ENCODE results near the gene DMPK. TPM values are rescaled to one million over a fixed set of nuclear protein-coding genes. Genes with fewer than 3 reads are reported as not detected.

DMPK gene
- polyA plus RNA-seq, 3 donors from 2014 or later = 0.34 to 2.7 (median 1.2) TPM

DNA sequence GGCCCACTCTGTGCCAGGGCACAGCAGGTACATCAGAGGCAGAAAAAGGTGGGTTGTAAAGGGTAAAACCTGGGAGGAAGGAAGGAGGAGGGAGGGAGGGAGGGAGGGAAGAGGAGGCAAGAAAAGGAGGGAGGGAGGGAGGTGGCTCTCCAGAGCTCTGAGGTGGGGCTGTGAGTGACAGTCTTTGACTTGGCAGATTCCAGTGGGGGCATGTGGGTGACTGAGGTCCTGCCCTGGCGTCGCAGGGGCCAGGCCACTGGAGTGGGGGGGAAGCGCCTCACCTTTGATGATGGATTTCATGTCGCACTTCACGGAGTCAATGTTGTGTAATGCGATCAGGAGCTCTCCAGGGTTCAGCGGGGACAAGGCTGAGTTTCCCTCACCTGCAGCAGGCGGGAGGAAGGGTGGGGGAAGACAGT is 38.8 kb upstream of the DMPK start:
- Mint-ChIP-seq H3K27me3 (ENCODE audit: low read depth in 3 of 3) (peaks cover 4 to 8% (median 8%) of the 10 kb centered on the region in 3 donors), H3K4me3 (no peak overlapping the region), H3K9me3 (no peaks in the 10 kb centered on the region)

DNA sequence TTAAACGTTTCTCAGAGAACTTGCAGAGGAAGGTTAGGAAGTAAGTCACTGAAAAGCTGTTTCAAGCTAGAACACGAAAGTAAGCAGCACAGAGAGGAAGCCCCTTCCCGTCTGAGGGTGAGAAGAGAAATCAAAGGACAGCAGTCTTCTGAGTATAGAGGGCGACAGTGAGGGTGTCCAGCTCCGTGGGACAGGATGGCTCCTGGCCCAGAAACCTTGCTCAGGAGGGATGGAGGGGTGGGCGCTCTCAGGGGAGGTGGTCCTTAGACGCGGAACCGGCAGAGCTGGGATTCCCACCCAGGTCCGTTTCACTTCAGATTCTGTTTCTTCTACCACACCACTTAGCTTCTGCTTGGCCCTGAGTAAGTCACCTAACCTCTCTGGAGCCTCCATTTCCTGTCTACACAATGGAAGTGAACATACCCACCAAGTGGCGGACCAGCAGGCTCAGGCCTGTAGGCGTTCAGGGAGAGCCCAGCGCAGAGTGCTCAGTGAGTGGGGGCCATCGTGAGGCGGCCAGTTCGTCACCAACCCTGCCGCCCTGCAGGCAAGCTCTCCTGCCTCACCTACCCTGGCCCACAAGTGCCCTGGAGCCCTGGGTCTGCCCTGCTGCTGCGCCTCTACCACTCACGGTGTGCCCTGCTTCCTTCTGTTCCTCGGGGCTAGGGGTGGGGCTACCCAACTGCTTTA is 38.3 kb upstream of the DMPK start:
- peaks cover 4 to 8% (median 8%) of the 10 kb centered on the region in 3 donors for H3K27me3 Mint-ChIP-seq (ENCODE audit: low read depth in 3 of 3)
- H3K36me3 Mint-ChIP-seq = peaks cover 5 to 9% (median 6%) of the 10 kb centered on the region in 3 donors
- no peak overlapping the region for H3K4me3 Mint-ChIP-seq
- H3K27ac Mint-ChIP-seq = peak overlapping the region in 1 of 6 donors; percentile 38
- H3K4me1 Mint-ChIP-seq = peaks cover 6% of the 10 kb centered on the region in 2 donors
- DNase-seq = no peak
- no peaks in the 10 kb centered on the region for H3K9me3 Mint-ChIP-seq

More for the DNA sequence above, 38.8 kb upstream of the DMPK start:
- no peak for DNase-seq
- no peak overlapping the region for H3K27ac Mint-ChIP-seq
- H3K36me3 Mint-ChIP-seq = peaks cover 5 to 9% (median 6%) of the 10 kb centered on the region in 3 donors
- H3K4me1 Mint-ChIP-seq = peaks cover 4 to 6% of the 10 kb centered on the region in 2 donors

DNA sequence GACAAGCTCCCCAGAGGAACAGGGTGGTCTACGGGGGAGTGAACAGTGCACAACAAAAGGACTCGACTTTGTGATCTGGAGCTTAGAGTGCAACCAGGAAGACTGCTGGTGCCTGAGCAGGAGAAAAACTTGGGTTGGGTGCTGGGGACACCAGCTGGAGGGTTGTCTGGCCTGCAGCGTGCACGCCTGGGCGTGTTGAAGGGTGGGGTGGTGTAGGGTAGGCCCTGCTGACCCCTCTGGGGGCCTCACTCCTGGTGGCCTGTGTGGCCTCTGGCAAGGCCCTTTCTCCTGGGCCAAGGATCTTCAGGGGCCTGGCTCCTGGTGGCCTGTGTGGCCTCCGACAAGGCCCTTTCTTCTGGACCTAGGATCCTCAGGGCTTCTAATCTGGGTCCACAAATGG is 37.5 kb upstream of the DMPK start:
- Mint-ChIP-seq H3K4me3 (no peak overlapping the region), H3K27me3 (ENCODE audit: low read depth in 3 of 3) (peaks cover 4 to 8% (median 8%) of the 10 kb centered on the region in 3 donors), H3K4me1 (peaks cover 6 to 7% of the 10 kb centered on the region in 2 donors), H3K36me3 (peaks cover 5 to 9% (median 6%) of the 10 kb centered on the region in 3 donors), H3K27ac (peak overlapping the region in 1 of 6 donors; percentile 34), H3K9me3 (no peaks in the 10 kb centered on the region)
- DNase-seq = no peak

DNA sequence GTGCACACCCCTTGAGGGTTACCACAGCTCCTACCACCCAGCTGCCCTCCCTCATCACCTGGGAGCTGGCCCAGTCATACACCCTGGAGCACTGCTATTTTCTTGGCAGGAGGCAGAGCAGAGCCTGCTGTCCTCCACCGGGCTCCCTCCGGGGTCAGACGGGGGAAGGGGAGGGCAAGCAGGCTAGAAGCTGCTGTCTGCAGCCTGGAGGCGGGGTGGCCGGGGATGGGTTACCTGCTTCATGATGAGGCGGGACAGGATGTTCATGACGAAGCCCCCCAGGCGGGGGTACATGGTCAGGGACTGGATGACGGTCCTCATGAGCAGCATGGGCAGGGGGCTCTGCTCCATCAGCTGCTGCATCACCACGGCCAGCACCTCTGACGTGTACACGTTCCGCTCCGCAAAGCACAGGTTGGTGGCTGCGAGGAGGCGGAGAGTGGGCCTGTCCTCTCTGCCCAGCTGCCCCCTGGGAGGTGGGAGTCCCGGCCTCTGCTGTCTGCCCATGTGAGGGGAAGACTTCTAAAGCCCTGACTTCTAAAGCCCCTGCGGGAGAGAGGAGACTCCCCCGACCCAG is 35.5 kb upstream of the DMPK start:
- peaks cover 4 to 13% (median 9%) of the 10 kb centered on the region in 3 donors for H3K27me3 Mint-ChIP-seq (ENCODE audit: low read depth in 3 of 3)
- H3K36me3 Mint-ChIP-seq = peaks cover 0 to 3% (median 0%) of the 10 kb centered on the region in 3 donors
- H3K4me1 Mint-ChIP-seq = peaks cover 6 to 7% of the 10 kb centered on the region in 2 donors
- no peak for DNase-seq
- H3K27ac Mint-ChIP-seq = no peak overlapping the region
- no peak overlapping the region for H3K4me3 Mint-ChIP-seq
- no peaks in the 10 kb centered on the region for H3K9me3 Mint-ChIP-seq

DNA sequence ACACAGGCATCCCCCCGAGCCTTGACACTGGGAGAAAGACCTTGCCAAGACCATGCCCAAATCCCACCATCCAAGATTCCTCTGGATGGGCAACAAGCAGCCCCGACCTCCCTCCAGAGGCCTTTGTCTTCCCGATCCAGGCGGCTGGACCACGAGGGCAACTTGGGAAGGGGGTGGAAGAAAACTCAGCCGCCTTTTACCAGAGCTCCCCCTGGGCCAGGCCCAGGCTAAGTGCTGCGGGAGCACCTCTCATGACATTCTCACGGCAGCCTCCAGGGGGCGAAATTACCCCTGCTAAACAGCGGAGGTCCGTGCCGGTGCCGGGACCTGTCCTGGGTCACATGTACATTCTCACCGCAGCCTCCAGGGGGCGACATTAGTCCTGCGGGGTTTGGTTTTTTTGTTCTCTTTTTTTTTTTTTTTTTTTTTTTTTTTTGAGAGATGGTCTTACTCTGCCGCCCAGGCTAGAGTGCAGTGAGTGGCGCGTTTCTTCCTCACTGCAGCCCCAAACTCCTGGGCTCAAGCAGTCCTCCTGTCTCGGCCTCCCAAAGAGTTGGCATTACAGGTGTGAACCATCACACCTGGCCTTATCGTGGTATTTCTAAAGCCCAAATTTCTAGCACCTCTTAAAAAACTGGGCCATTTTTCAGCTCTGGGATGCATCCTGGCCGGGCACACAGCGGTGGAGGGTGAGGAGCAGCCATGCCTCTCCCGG is 34.9 kb upstream of the DMPK start:
- Mint-ChIP-seq H3K4me3 (peak overlapping the region; percentile 33 to 58 (median 46)), H3K27ac (peak overlapping the region in 3 of 6 donors; percentile 45 to 87 (median 71)), H3K4me1 (peaks cover 6 to 7% of the 10 kb centered on the region in 2 donors), H3K27me3 (ENCODE audit: low read depth in 3 of 3) (peaks cover 4 to 13% (median 12%) of the 10 kb centered on the region in 3 donors), H3K36me3 (peaks cover 0 to 3% (median 0%) of the 10 kb centered on the region in 3 donors), H3K9me3 (no peaks in the 10 kb centered on the region)
- peak; percentile 92 to 95 (median 94) for DNase-seq

DNA sequence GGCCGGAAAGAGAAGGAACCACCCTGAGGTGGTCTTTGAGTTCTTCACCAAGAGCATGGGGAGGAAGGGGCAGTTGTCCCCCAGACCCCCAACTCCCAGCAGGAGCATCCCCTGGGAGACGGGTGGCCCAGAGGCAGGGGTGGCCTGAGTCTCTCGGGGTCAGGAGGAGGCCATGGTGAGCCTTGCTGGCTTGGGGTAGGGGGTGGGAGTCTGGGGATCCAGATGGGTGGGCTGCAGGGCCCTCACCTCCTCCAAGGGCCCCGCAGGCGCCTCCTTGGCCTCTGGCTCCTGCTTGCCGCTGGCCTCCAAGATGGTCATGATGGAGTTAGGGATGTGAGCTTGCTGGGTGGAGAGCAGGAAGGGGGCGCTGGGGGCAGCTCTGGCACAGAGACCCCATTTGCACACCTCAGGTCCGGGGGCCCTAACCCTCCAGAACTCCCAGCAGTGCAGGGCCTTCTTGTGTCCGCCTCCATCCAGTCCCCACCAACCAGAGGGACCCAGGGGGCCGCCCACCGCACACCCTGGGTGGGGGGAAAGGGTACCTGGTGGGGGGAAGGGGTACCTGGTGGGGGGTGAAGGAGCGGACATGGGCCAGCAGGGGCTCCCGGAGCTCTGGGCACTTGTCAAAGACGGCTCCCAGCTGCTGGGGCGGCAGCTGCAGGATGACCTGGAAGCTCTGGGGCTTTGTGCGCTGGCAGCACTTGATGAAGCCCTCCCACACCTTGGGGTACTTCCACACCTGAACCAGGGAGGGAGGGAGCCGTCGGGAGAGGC is 34.1 kb upstream of the DMPK start:
- no peak overlapping the region for H3K27ac Mint-ChIP-seq
- H3K27me3 Mint-ChIP-seq (ENCODE audit: low read depth in 3 of 3) = peaks cover 4 to 14% (median 13%) of the 10 kb centered on the region in 3 donors
- no peak overlapping the region for H3K4me3 Mint-ChIP-seq
- no peaks in the 10 kb centered on the region for H3K9me3 Mint-ChIP-seq
- H3K4me1 Mint-ChIP-seq = peaks cover 6 to 7% of the 10 kb centered on the region in 2 donors
- DNase-seq = no peak
- H3K36me3 Mint-ChIP-seq = peaks cover 0 to 3% (median 0%) of the 10 kb centered on the region in 3 donors

DNA sequence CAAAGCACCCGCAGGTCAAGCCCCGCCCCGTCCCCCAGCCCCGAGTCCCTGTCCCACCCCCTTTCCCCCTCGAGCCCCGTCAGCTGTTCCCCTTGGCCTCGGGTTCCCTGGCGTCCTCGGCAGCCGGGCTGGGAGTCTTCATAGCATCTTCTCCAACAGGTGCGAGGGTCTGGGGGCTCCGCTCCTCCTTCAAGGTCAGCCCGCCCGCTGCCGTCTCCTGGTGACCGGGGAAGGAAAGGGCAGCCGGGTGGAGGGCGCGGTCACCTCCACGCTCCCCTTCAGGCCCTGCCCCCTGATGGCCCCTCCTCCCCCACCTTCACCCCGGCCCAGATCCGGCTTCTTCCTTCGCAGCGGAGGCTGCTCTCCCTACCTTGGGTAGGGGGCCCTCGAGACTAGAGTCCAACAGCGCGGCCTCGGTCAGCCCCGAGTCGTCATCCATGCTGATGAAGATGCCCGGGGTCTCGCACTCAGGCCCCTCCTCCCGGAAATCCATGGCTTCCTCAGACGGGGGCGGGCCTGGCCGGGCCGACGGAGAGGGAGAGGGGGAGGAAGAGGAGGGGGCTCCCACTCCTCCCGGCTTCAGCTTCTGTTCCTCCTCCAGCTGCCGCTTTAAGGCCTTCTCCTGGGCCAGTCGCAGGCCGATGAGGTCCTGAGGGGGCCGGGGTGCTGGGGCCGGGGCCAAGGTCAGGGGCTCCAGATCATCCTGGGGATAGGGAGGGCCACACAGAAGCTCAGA is 33.4 kb upstream of the DMPK start:
- Mint-ChIP-seq H3K4me1 (peaks cover 6 to 7% of the 10 kb centered on the region in 2 donors), H3K27ac (no peak overlapping the region), H3K27me3 (ENCODE audit: low read depth in 3 of 3) (peaks cover 4 to 13% (median 13%) of the 10 kb centered on the region in 3 donors), H3K36me3 (peaks cover 0 to 3% (median 0%) of the 10 kb centered on the region in 3 donors), H3K4me3 (peak overlapping the region; percentile 57 to 78 (median 66)), H3K9me3 (no peaks in the 10 kb centered on the region)
- DNase-seq = no peak

DNA sequence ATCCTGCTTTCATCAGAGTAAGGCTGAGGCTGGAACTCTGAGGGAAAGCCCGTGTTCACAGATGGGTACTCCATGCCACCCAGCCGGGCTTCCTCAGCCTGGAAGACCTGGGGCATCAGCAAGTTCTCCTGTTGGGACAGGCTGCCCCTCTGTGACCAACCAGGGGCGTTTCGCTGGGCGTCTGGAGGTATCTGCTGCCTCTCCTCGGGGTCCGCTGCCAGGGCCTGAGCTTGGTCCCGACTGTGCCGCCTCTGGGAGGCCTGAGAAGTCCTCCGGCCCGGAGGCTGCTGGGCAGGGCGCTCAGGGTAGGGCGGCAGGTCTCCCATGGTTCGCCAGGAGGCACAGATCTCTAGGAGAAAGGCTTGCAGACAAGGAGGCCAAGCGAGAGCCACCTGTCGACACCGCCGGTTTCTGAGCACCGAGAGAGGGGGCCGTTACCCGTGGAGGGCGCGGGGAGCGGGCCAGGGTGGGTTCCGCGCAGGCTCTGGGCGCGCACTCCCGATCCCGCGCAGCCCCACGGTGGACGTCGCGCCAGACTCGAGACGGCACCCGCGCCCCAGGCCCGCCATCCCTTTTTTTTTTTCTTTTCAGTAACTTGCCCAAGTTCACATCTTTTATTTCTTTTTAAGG is 32.7 kb upstream of the DMPK start, which contains the start of gene RSPH6A:
TSS of gene RSPH6A (minus strand) at position 458 of the 630 bp plus-strand sequence. CDS start at position 326, 132 bp downstream.
- no peak for DNase-seq
- Mint-ChIP-seq H3K27ac (no peak within 1 kb of the TSS), H3K36me3 (no peaks in the 10 kb centered on the region), H3K27me3 (ENCODE audit: low read depth in 3 of 3) (peaks cover 4 to 15% (median 13%) of the 10 kb centered on the region in 3 donors), H3K4me1 (peaks cover 6 to 7% of the 10 kb centered on the region in 2 donors), H3K4me3 (peak within 1 kb of the TSS; percentile 57 to 78 (median 66)), H3K9me3 (no peaks in the 10 kb centered on the region)

DNA sequence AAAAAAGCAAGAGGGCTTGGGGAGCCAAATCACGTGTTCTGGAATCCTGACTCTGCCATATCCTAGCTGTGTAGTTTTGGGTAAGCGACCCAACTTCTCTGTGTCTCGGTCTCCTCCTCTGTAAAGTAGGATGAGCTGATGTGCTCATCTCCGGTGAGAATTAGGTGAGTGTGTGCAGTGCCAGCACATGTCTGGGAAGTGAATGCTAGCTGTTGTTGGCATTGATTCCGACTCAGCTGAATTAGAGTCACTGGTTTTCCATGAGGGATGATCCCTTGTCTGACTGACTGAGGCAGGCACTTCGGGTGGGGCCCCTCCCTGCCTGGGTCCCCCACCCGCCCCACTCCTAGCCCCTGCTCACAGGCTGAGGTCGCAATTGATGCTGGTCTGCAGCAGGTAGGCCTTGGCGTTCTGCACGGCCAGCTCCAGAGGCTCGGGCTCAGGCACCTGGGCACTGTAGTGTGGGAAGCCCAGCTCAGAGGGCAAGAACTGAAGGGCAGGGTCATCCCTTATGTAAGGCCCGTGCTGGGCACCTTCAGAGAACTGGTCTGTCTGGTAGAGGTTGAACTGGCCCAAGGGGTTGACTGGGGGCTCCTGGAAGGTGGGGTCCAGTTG is 32.0 kb upstream of the DMPK start:
- no peak overlapping the region for H3K27ac Mint-ChIP-seq
- peak overlapping the region in 1 of 5 donors; percentile 40 for H3K4me3 Mint-ChIP-seq
- peaks cover 4 to 14% (median 13%) of the 10 kb centered on the region in 3 donors for H3K27me3 Mint-ChIP-seq (ENCODE audit: low read depth in 3 of 3)

DNA sequence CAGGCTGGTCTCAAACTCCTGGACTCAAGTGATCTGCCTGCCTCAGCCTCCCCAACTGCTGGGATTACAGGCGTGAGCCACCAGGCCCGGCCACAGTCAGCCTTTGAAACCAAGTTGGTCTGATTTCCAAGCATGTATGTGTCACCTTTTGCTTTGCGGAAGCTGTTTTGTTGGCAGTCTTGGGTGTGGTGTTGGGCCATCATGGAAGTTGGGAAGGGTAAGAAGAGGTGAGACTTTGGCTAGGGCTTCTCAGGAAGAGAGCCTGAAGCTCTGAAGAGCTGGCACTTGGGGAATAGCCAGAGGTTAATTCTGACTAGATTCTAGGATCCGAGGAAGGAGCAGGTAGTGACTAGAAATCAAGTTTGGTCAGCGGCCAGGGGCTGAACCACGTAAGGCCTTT is 30.0 kb upstream of the DMPK start:
- no peak overlapping the region for H3K4me3 Mint-ChIP-seq
- H3K36me3 Mint-ChIP-seq = no peaks in the 10 kb centered on the region
- no peak overlapping the region for H3K27ac Mint-ChIP-seq
- no peak for DNase-seq
- H3K27me3 Mint-ChIP-seq (ENCODE audit: low read depth in 3 of 3) = peaks cover 3 to 12% (median 10%) of the 10 kb centered on the region in 3 donors
- peaks cover 5 to 6% of the 10 kb centered on the region in 2 donors for H3K4me1 Mint-ChIP-seq
- H3K9me3 Mint-ChIP-seq = no peaks in the 10 kb centered on the region

More for the DNA sequence above, 32.0 kb upstream of the DMPK start:
- H3K9me3 Mint-ChIP-seq = no peaks in the 10 kb centered on the region
- H3K4me1 Mint-ChIP-seq = peaks cover 6 to 7% of the 10 kb centered on the region in 2 donors
- no peak for DNase-seq
- no peaks in the 10 kb centered on the region for H3K36me3 Mint-ChIP-seq

DNA sequence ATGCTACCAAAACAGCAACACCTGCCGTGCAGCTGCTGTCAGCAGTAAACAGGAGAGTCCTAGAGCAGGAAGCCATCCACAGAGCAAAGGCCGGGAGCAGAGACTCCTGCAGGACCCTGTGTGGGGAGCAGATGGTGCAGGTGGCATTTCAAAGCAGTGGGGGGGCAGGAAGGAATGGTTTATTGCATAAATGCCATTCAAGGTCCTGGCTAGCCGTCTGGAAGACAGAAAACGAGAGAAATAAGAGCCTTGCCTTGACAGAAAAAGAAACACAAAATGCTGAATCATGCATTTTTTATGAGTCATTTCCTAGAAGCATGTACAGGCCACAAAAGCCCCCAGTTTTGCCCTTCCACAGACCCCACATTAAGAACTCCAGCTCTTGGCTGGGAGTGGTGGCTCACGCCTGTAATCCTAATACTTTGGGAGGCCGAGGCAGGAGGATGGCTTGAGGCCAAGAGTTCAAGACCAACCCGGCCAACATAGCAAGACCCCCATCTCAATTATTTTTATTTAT is 27.4 kb upstream of the DMPK start:
- H3K27me3 Mint-ChIP-seq (ENCODE audit: low read depth in 3 of 3) = peaks cover 0 to 7% (median 7%) of the 10 kb centered on the region in 3 donors
- H3K4me1 Mint-ChIP-seq = no peaks in the 10 kb centered on the region
- no peaks in the 10 kb centered on the region for H3K9me3 Mint-ChIP-seq
- H3K4me3 Mint-ChIP-seq = no peak overlapping the region
- no peaks in the 10 kb centered on the region for H3K36me3 Mint-ChIP-seq
- DNase-seq = no peak
- H3K27ac Mint-ChIP-seq = no peak overlapping the region

DNA sequence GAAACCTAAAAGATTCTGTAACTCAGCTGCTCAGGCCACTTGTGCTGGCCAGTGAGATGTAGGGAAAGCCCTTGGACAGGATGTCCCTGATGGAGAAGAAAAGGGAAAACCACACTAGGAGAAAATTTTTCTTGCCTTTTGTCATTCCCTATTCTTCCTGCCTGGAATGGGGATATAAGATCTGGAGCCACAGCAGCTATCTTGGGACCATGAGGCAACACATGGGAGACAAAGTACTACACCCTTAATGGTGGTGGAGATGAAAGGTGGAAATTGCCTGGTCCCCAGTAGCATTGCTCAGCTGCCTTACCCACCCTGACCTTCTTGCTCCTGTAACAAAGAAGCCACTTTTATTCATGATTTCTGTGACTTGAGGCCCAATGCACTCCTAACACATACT is 23.4 kb upstream of the DMPK start:
- Mint-ChIP-seq H3K4me1 (no peaks in the 10 kb centered on the region), H3K4me3 (no peak overlapping the region), H3K27ac (no peak overlapping the region), H3K9me3 (no peaks in the 10 kb centered on the region), H3K27me3 (ENCODE audit: low read depth in 3 of 3) (peaks cover 3 to 7% (median 6%) of the 10 kb centered on the region in 3 donors), H3K36me3 (no peaks in the 10 kb centered on the region)
- DNase-seq = no peak

Data from immature natural killer cell (primary cell).